Endothelial cell of hepatic sinusoid (primary cell): ENCODE data around the gene NTM.

ENCODE experiments used
- in situ Hi-C: cut with HindIII; loops from 2 replicates; pipeline ENCODE4 v1.10.0; 2017; ENCODE audit warnings: low sequenced_read_pairs

NTM gene

GRCh38 chr11:132106096-132106982 lies 735.9 kb downstream of the NTM start:
- in situ Hi-C loops: loop anchor here (25.0 kb wide), 1 partner anchor 194 kb away; no protein-coding TSS in a partner anchor

DNA sequence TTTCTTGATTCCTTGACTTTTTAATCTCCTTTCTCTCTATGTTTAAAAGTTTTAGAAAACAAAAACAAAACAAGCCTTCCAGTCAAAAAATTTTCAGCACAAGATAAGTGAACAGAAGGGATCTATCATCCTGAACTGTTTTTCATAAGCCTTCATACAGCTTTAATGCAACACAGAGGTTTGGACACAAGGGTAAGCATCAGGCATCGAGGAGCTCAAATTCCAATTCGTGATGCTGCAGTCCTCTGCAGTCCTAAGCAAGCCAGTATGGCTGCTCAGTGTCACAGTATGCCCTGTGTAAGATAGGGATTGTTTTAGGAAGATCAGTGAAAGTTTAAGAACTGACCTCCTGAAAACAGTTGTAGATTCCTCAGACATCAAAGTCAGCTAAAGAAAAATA lies 740.9 kb downstream of the NTM start:
- in situ Hi-C loops: loop anchor here (25.0 kb wide), 1 partner anchor 199 kb away; no protein-coding TSS in a partner anchor

DNA sequence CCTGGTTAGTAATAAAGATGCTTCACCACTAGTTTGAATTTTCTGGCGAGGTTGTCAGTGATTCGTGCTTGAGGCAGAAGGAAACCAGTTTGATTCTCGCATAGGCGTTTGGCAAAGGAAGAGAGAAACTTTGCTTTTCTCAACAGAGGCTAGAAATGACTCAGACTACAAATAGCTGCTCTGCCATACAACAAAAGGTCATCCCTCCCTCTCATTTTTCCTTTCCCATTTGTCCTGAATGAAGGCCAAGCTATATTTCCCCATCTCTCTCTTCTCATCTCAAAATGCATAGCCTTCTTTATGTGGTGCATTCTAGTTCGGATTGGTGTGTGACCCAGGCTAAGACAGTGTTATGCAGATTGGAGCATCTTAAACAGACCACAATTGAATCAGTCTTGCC lies 741.4 kb downstream of the NTM start:
- in situ Hi-C loops: loop anchor here (25.0 kb wide), 1 partner anchor 200 kb away; no protein-coding TSS in a partner anchor

DNA sequence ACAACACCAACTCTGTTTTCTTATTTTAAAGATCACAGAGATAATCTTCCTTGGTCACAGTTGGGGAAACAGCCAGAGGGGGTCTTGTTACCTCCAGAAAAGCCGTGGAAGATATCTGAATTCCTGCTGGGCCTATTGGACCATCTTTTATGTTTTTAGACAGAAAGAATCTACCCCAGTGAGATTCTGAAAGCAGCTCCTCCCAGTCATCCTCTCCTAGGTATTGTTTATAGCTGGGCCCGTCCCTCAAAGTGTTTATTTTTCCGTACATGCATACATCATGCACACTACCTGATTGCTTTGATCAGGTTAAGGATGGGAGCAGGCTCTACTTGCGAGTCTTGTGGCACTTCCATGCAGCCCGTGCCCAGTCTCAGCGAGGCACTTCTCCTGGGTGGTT lies 742.4 kb downstream of the NTM start:
- in situ Hi-C loops: loop anchor here (25.0 kb wide), 1 partner anchor 201 kb away; no protein-coding TSS in a partner anchor

DNA sequence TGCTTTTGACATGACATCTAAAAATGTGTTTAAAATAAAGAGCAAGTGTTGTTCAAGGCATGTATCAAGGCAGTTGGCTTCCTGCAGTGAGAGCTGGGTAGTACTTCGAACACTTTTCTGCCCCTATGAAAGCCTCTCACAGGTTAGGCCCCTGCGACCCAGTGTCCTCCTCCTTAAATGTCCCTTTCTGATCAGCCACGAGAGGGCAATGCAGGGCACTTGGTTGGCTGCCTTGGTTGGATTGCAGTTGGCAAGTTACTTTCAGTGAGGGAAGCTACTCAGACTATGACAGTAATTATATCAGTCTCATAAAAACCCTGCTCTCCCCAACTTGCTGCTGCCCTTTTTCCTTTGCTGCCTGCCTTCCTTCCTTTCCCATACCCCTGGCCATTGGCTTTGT lies 743.8 kb downstream of the NTM start:
- in situ Hi-C loops: loop anchor here (25.0 kb wide), 1 partner anchor 202 kb away; no protein-coding TSS in a partner anchor

GRCh38 chr11:132114743-132115142 lies 744.3 kb downstream of the NTM start:
- in situ Hi-C loops: loop anchor here (25.0 kb wide), 1 partner anchor 202 kb away; no protein-coding TSS in a partner anchor

DNA sequence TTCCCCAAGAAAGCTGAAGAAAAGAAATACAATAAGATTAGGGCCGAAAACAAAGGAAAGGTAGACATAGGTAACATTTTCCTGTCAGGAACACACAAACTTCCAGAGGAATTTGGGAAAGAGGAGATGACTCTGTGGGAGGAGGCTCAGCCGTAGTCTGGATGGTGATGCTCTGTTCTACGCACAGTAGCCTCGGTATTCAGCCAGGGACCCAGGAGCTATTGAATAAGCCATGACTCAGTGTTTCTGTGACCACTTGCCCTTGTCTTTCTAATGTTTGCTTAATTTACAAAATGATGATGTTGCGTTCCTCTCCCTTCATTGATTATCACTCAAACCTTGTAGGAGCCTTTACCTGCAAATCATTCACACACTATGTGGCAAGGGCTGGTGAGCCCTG lies 745.0 kb downstream of the NTM start:
- in situ Hi-C loops: loop anchor here (25.0 kb wide), 1 partner anchor 203 kb away; no protein-coding TSS in a partner anchor

- in situ Hi-C loops: loop anchor here (25.0 kb wide), 1 partner anchor 204 kb away; no protein-coding TSS in a partner anchor
These were observed 746.1 kb downstream of the NTM start for GRCh38 chr11:132116516-132116915.

- in situ Hi-C loops: loop anchor here (25.0 kb wide), 1 partner anchor 206 kb away; no protein-coding TSS in a partner anchor
These were observed 748.2 kb downstream of the NTM start for GRCh38 chr11:132118661-132119060.

- in situ Hi-C loops: loop anchor here (25.0 kb wide), 1 partner anchor 207 kb away; no protein-coding TSS in a partner anchor
These were observed 749.2 kb downstream of the NTM start for GRCh38 chr11:132119573-132119972.

- in situ Hi-C loops: loop anchor here (25.0 kb wide), 1 partner anchor 210 kb away; no protein-coding TSS in a partner anchor
These were observed 752.3 kb downstream of the NTM start for GRCh38 chr11:132122735-132123134.

GRCh38 chr11:132123449-132123848 lies 753.0 kb downstream of the NTM start:
- in situ Hi-C loops: loop anchor here (25.0 kb wide), 1 partner anchor 211 kb away; no protein-coding TSS in a partner anchor

GRCh38 chr11:132123854-132124835 lies 753.7 kb downstream of the NTM start:
- in situ Hi-C loops: loop anchor here (25.0 kb wide), 1 partner anchor 212 kb away; no protein-coding TSS in a partner anchor

- in situ Hi-C loops: no loop called here
These were observed 755.8 kb downstream of the NTM start for GRCh38 chr11:132125988-132126871.

- in situ Hi-C loops: no loop called here
These were observed 756.8 kb downstream of the NTM start for GRCh38 chr11:132126973-132127899.

GRCh38 chr11:132127900-132128288 lies 757.5 kb downstream of the NTM start:
- in situ Hi-C loops: no loop called here

DNA sequence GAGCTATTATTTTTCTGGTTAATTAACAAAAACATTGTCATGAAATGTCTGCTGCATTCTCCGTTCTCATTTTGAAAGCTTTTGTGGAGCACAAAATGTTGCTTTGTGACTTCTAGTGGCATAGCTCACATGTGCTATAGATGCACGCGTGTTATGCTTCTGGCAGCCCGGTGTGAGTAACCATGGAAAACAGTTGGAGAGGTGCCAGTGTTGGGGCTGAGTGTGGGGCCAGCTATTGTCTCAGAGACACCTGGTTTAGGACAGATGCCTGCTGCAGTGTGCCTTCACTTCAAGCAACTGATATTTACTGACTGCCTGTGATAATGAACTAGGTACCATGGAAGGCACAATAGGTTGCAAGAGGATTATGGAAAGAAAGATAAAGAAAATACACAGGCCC lies 760.6 kb downstream of the NTM start:
- in situ Hi-C loops: loop anchor here (5.0 kb wide), 2 partner anchors 59 to 384 kb away; no protein-coding TSS in a partner anchor

DNA sequence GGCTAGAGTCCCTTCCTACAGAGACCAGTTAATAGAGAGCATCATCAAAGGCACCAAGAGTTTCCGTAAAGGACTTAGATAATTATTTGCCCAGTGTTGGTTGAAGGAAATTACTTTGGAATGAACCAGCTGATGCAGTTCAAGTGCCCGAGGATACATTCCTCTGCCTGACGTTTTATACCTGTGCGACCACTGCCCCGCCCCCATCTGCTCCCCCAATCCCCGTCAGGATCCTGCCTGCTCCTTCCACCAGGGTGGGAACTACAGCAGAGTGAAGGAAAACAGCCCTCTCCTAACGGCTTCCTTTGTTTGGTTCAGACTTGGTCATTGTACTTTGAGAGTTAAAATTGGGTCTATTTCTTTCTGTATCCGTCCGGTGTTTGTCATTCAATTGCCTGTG lies 761.5 kb downstream of the NTM start:
- in situ Hi-C loops: loop anchor here (5.0 kb wide), 2 partner anchors 60 to 385 kb away; no protein-coding TSS in a partner anchor
